Measurements from ENCODE around the gene DUSP22. TPM values are rescaled to one million over a fixed set of nuclear protein-coding genes. Genes with fewer than 3 reads are reported as not detected.

DUSP22 gene
- total RNA-seq, 1 experiment from 2014 or later: 34.8 TPM

DNA sequence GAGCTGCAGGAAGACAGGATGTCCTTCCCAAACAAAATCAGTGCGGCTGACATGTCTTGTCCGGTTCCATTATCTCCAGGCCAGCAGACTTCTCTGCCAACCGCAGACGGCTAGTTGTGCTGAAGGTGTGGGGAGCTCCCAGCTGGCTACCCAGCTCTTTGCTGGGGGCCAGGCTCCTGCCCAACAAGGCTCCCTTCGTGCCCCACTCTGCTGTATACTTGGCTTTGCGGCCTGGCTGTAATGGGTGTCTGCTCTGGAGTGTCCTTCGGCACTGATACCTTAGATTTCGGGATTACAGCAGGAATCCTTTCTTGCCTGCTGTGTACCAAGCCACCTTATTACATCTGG is 50.5 kb downstream of the DUSP22 start:
- H3K27me3 ChIP-seq (ENCODE audit: control insufficient read depth, insufficient read depth, low read length): no peaks in the 10 kb centered on the region
- ChIA-PET POLR2A (no interaction called here), CTCF (no interaction called here)
- H3K9me3 ChIP-seq (ENCODE audit: control insufficient read depth, insufficient read depth, low read depth, low read length): no peaks in the 10 kb centered on the region
- BruUV-seq (replicated peaks): no TSS peak
- in situ Hi-C loops (cut with HindIII; ENCODE audit: low pct_unique_long_range_greater_than_20kb, low sequenced_read_pairs) (no loop called here), intact Hi-C loops (cut with micrococcal nuclease; ENCODE audit: unreplicated experiment) (no loop called here)
- H3K4me3 ChIP-seq (ENCODE audit: low read depth in 2 of 2, low read length in 2 of 2): no peak overlapping the region
- no peaks in the 10 kb centered on the region for H3K36me3 ChIP-seq (ENCODE audit: control insufficient read depth, insufficient read depth, low read length)
- H3K4me1 ChIP-seq (ENCODE audit: control insufficient read depth, insufficient read depth, low read length): no peaks in the 10 kb centered on the region
- ATAC-seq (no peak), DNase-seq (ENCODE audit: low read depth, low spot score) (no peak)
- no peak overlapping the region for H3K27ac ChIP-seq (ENCODE audit: low read length)
- TF ChIP-seq TCF7L2 (IDR thresholded peaks at IDR 0.05; ENCODE audit: low read depth, low read length) (no peak), SIN3A (IDR thresholded peaks at IDR 0.05; ENCODE audit: borderline replicate concordance, insufficient read depth, low read depth, low read length) (no peak), POLR2AphosphoS5 (IDR thresholded peaks at IDR 0.05; ENCODE audit: low read depth, low read length) (no peak)
- TF ChIP-seq, protein P1, sequence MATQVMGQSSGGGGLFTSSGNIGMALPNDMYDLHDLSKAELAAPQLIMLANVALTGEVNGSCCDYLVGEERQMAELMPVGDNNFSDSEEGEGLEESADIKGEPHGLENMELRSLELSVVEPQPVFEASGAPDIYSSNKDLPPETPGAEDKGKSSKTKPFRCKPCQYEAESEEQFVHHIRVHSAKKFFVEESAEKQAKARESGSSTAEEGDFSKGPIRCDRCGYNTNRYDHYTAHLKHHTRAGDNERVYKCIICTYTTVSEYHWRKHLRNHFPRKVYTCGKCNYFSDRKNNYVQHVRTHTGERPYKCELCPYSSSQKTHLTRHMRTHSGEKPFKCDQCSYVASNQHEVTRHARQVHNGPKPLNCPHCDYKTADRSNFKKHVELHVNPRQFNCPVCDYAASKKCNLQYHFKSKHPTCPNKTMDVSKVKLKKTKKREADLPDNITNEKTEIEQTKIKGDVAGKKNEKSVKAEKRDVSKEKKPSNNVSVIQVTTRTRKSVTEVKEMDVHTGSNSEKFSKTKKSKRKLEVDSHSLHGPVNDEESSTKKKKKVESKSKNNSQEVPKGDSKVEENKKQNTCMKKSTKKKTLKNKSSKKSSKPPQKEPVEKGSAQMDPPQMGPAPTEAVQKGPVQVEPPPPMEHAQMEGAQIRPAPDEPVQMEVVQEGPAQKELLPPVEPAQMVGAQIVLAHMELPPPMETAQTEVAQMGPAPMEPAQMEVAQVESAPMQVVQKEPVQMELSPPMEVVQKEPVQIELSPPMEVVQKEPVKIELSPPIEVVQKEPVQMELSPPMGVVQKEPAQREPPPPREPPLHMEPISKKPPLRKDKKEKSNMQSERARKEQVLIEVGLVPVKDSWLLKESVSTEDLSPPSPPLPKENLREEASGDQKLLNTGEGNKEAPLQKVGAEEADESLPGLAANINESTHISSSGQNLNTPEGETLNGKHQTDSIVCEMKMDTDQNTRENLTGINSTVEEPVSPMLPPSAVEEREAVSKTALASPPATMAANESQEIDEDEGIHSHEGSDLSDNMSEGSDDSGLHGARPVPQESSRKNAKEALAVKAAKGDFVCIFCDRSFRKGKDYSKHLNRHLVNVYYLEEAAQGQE (IDR thresholded peaks at IDR 0.05; ENCODE audit: insufficient read depth in 1 of 2, low read depth in 2 of 2, low read length in 1 of 2): no peak
- TF ChIP-seq, protein P2, sequence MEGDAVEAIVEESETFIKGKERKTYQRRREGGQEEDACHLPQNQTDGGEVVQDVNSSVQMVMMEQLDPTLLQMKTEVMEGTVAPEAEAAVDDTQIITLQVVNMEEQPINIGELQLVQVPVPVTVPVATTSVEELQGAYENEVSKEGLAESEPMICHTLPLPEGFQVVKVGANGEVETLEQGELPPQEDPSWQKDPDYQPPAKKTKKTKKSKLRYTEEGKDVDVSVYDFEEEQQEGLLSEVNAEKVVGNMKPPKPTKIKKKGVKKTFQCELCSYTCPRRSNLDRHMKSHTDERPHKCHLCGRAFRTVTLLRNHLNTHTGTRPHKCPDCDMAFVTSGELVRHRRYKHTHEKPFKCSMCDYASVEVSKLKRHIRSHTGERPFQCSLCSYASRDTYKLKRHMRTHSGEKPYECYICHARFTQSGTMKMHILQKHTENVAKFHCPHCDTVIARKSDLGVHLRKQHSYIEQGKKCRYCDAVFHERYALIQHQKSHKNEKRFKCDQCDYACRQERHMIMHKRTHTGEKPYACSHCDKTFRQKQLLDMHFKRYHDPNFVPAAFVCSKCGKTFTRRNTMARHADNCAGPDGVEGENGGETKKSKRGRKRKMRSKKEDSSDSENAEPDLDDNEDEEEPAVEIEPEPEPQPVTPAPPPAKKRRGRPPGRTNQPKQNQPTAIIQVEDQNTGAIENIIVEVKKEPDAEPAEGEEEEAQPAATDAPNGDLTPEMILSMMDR (IDR thresholded peaks at IDR 0.05): no peak

DNA sequence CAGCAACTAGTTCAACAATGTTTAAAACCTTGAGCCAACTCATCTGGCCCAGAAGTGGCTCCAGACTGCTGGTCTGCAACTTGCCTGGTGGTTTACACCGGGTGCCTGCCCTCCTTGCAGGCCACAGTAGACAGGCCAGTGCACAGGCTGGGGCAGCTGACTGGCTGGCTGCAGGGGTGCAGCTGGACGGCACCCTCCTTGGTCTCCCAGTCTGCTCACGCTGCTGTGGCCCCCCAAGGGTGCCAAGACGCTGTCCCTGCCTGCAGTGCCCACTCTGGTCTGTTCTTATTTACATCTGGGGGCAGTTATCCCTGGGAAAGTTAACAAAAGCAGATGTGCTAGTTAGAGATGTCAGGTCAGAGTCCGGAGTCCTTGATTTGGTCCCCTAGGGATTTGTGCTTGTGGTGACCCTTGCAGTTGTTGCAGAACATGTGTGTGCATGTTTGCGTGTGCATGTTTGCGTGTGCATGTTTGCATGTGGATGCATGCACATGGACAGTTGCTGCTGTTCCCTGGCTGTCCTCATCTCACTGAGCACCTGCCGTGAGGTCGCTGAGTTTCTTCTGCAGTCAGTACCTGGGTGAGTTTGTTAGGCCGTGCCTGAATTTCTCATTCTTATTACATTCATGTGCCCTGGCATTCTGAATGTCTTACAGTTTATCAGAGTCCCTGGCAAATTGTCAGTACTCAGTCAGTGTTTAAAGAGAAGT is 51.1 kb downstream of the DUSP22 start:
- no TSS peak for BruUV-seq (replicated peaks)
- ChIA-PET POLR2A (no interaction called here), CTCF (no interaction called here)
- Histone ChIP-seq H3K27ac (ENCODE audit: low read length) (no peak overlapping the region), H3K36me3 (ENCODE audit: control insufficient read depth, insufficient read depth, low read length) (no peaks in the 10 kb centered on the region), H3K9me3 (ENCODE audit: control insufficient read depth, insufficient read depth, low read depth, low read length) (no peaks in the 10 kb centered on the region), H3K4me3 (ENCODE audit: low read depth in 2 of 2, low read length in 2 of 2) (no peak overlapping the region), H3K4me1 (ENCODE audit: control insufficient read depth, insufficient read depth, low read length) (no peaks in the 10 kb centered on the region), H3K27me3 (ENCODE audit: control insufficient read depth, insufficient read depth, low read length) (no peaks in the 10 kb centered on the region)
- no peak for ATAC-seq
- intact Hi-C loops (cut with micrococcal nuclease; ENCODE audit: unreplicated experiment): no loop called here
- TF ChIP-seq, protein P1 (IDR thresholded peaks at IDR 0.05; ENCODE audit: insufficient read depth in 1 of 2, low read depth in 2 of 2, low read length in 1 of 2): no peak
- TF ChIP-seq POLR2AphosphoS5 (IDR thresholded peaks at IDR 0.05; ENCODE audit: low read depth, low read length) (no peak), TCF7L2 (IDR thresholded peaks at IDR 0.05; ENCODE audit: low read depth, low read length) (no peak), SIN3A (IDR thresholded peaks at IDR 0.05; ENCODE audit: borderline replicate concordance, insufficient read depth, low read depth, low read length) (no peak)
- TF ChIP-seq, protein P2 (IDR thresholded peaks at IDR 0.05): no peak
- DNase-seq (ENCODE audit: low read depth, low spot score): no peak
- in situ Hi-C loops (cut with HindIII; ENCODE audit: low pct_unique_long_range_greater_than_20kb, low sequenced_read_pairs): no loop called here
